Measurements from ENCODE around the gene PPP3R1.

The PPP3R1 gene

GRCh38 chr2:68196120-68196716, 56.1 kb downstream of the PPP3R1 start:
- peak overlapping the region; percentile 15 for H3K4me2 ChIP-seq (ENCODE audit: low read depth, low read length, poor library complexity, severe bottlenecking)
- no peaks in the 10 kb centered on the region for H3K27me3 ChIP-seq (ENCODE audit: low read length)
- peaks cover 46% of the 10 kb centered on the region for H3F3A ChIP-seq (ENCODE audit: insufficient read depth)
- no peak overlapping the region for H3K9ac ChIP-seq (ENCODE audit: low read length)
- no peaks in the 10 kb centered on the region for H3K9me2 ChIP-seq (replicated peaks; ENCODE audit: insufficient read depth, low read length)
- TF ChIP-seq EZH2phosphoT487 (conservative IDR thresholded peaks at IDR 0.05; ENCODE audit: low read length), result no peak
- TF ChIP-seq, protein P1, sequence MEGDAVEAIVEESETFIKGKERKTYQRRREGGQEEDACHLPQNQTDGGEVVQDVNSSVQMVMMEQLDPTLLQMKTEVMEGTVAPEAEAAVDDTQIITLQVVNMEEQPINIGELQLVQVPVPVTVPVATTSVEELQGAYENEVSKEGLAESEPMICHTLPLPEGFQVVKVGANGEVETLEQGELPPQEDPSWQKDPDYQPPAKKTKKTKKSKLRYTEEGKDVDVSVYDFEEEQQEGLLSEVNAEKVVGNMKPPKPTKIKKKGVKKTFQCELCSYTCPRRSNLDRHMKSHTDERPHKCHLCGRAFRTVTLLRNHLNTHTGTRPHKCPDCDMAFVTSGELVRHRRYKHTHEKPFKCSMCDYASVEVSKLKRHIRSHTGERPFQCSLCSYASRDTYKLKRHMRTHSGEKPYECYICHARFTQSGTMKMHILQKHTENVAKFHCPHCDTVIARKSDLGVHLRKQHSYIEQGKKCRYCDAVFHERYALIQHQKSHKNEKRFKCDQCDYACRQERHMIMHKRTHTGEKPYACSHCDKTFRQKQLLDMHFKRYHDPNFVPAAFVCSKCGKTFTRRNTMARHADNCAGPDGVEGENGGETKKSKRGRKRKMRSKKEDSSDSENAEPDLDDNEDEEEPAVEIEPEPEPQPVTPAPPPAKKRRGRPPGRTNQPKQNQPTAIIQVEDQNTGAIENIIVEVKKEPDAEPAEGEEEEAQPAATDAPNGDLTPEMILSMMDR (IDR thresholded peaks at IDR 0.05; ENCODE audit: insufficient read depth, low read length, poor library complexity, severe bottlenecking), result peak; percentile 94
- peaks cover 5% of the 10 kb centered on the region; the same call in 1 of the 2 replicates for H3K36me3 ChIP-seq (ENCODE audit: low read length)
- H3K4me3 ChIP-seq (ENCODE audit: insufficient read depth, low read length, poor library complexity, severe bottlenecking), result no peak overlapping the region
- H3K79me2 ChIP-seq (ENCODE audit: insufficient read depth, low read length), result peaks cover 95% of the 10 kb centered on the region
- no peaks in the 10 kb centered on the region for H3K9me3 ChIP-seq (ENCODE audit: insufficient read depth, low read length)
- H3K27ac ChIP-seq (ENCODE audit: low read depth, low read length), result peak overlapping the region; percentile 30; the same call in 1 of the 2 replicates
- H2AFZ ChIP-seq (ENCODE audit: low read depth, low read length, severe bottlenecking), result no peak overlapping the region
- peaks cover 45% of the 10 kb centered on the region for H4K20me1 ChIP-seq (ENCODE audit: low read depth, low read length)

GRCh38 chr2:68195096-68195495, 57.2 kb downstream of the PPP3R1 start:
- Histone ChIP-seq H3K36me3 (ENCODE audit: low read length) (peaks cover 5% of the 10 kb centered on the region; the same call in 1 of the 2 replicates), H3K79me2 (ENCODE audit: insufficient read depth, low read length) (peaks cover 95% of the 10 kb centered on the region), H3F3A (ENCODE audit: insufficient read depth) (peaks cover 36% of the 10 kb centered on the region), H3K27ac (ENCODE audit: low read depth, low read length) (no peak overlapping the region), H3K4me3 (ENCODE audit: insufficient read depth, low read length, poor library complexity, severe bottlenecking) (no peak overlapping the region), H3K9me2 (replicated peaks; ENCODE audit: insufficient read depth, low read length) (no peaks in the 10 kb centered on the region), H3K9ac (ENCODE audit: low read length) (no peak overlapping the region), H2AFZ (ENCODE audit: low read depth, low read length, severe bottlenecking) (no peak overlapping the region), H4K20me1 (ENCODE audit: low read depth, low read length) (peaks cover 45% of the 10 kb centered on the region), H3K4me2 (ENCODE audit: low read depth, low read length, poor library complexity, severe bottlenecking) (no peak overlapping the region), H3K9me3 (ENCODE audit: insufficient read depth, low read length) (no peaks in the 10 kb centered on the region), H3K27me3 (ENCODE audit: low read length) (no peaks in the 10 kb centered on the region)
- TF ChIP-seq, protein P1 (IDR thresholded peaks at IDR 0.05; ENCODE audit: insufficient read depth, low read length, poor library complexity, severe bottlenecking), result no peak
- no peak for TF ChIP-seq EZH2phosphoT487 (conservative IDR thresholded peaks at IDR 0.05; ENCODE audit: low read length)

DNA sequence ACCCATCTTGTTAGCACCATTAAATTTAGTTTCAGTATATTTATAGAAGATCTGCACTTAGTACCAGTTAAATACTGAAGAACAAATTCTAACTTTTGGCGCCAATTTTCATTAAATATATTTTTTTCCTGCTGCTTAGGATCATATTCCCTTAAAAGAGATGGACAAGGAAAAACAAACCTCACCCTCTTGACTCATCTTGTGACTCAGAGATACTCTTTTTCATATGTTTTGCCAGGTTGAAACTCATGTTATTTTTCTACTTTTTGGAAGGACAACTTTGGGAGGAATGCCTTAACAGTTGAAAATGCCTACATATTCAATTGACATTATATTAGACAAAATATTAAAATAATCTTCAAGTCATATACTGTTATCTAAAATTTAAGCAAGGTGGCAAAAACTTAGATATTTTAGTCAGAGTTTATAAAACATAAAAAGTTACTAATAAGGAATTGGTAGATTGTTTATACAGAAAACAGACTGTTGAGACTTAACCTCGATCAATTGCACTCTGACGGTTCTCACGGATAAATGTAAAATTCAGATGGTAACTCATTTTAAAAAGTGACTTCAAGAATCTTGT, 58.5 kb downstream of the PPP3R1 start:
- Histone ChIP-seq H3K79me2 (ENCODE audit: insufficient read depth, low read length) (peaks cover 92% of the 10 kb centered on the region), H3K9me3 (ENCODE audit: insufficient read depth, low read length) (no peaks in the 10 kb centered on the region), H3K4me2 (ENCODE audit: low read depth, low read length, poor library complexity, severe bottlenecking) (no peak overlapping the region), H3K4me3 (ENCODE audit: insufficient read depth, low read length, poor library complexity, severe bottlenecking) (no peak overlapping the region), H3K27ac (ENCODE audit: low read depth, low read length) (no peak overlapping the region), H3F3A (ENCODE audit: insufficient read depth) (peaks cover 25% of the 10 kb centered on the region), H3K9me2 (replicated peaks; ENCODE audit: insufficient read depth, low read length) (no peaks in the 10 kb centered on the region), H3K9ac (ENCODE audit: low read length) (no peak overlapping the region), H3K36me3 (ENCODE audit: low read length) (no peaks in the 10 kb centered on the region; the same call in 1 of the 2 replicates), H2AFZ (ENCODE audit: low read depth, low read length, severe bottlenecking) (no peak overlapping the region), H3K27me3 (ENCODE audit: low read length) (no peaks in the 10 kb centered on the region), H4K20me1 (ENCODE audit: low read depth, low read length) (peaks cover 36% of the 10 kb centered on the region)
- TF ChIP-seq, protein P1 (IDR thresholded peaks at IDR 0.05; ENCODE audit: insufficient read depth, low read length, poor library complexity, severe bottlenecking), result no peak
- TF ChIP-seq EZH2phosphoT487 (conservative IDR thresholded peaks at IDR 0.05; ENCODE audit: low read length), result no peak

Data from SU-DHL-6 (cell line).